HEK293 (cell line): ENCODE results near the gene ELAVL4.

Experiments used
- CTCF ChIA-PET: fragments of 350-600 bp; formaldehyde crosslinking; extraction: SDS; loops from one replicate; lab custom pipeline; 2021; ENCODE audit warnings: antibody characterized with exemption; lab: Yijun Ruan, JAX
- POLR2A ChIA-PET: fragments of 300-600 bp; formaldehyde crosslinking; extraction: SDS; loops from one replicate; lab custom pipeline; 2020; ENCODE audit warnings: antibody characterized with exemption, inconsistent platforms; lab: Yijun Ruan, JAX
- H3K27ac ChIP-seq: fragments of 200-500 bp; sonication (Bioruptor generic); 2 replicates; pipeline ENCODE4 v1.5.1; 2014; ENCODE audit warnings: low read depth, low read length, control low read depth, inconsistent platforms; ENCODE audit errors: extremely low read depth
- H3K36me3 ChIP-seq, 2 experiments: fragments of 200-500 bp in 1 of 2; sonication (Bioruptor generic) in 1 of 2; 1 replicate in 1 of 2; 2 replicates in 1 of 2; pipeline ENCODE4 v1.5.1; 2014 to 2017; ENCODE audit warnings: inconsistent platforms in 2 of 2, low read length in 2 of 2; ENCODE audit not compliant: control insufficient read depth in 2 of 2, insufficient read depth in 1 of 2
- H3K4me1 ChIP-seq: fragments of 200-500 bp; sonication (Bioruptor generic); 2 replicates; pipeline ENCODE4 v1.5.1; 2014; ENCODE audit warnings: mild to moderate bottlenecking, low read length, inconsistent platforms; ENCODE audit not compliant: control insufficient read depth, insufficient read depth
- H3K4me3 ChIP-seq: 2 replicates; pipeline ENCODE4 v1.5.1; 2011; ENCODE audit warnings: low read depth, mild to moderate bottlenecking, control low read depth, low read length, moderate library complexity
- H3K9me3 ChIP-seq: fragments of 200-500 bp; sonication (Bioruptor generic); 2 replicates; pipeline ENCODE4 v1.5.1; 2014; ENCODE audit warnings: low read depth, low read length, inconsistent platforms; ENCODE audit not compliant: control insufficient read depth, insufficient read depth
- BCL11A ChIP-seq: fragments of 450-650 bp; formaldehyde crosslinking; IDR thresholded peaks from 2 replicates; pipeline ENCODE4 v1.5.1; 2016; ENCODE audit warnings: low read depth, missing biosample characterization, missing genetic modification characterization
- GLIS2 ChIP-seq: fragments of 450-650 bp; formaldehyde crosslinking; IDR thresholded peaks from 2 replicates; pipeline ENCODE4 v1.5.1; 2016; ENCODE audit warnings: missing biosample characterization, missing genetic modification characterization
- SP3 ChIP-seq: fragments of 450-650 bp; formaldehyde crosslinking; IDR thresholded peaks from 2 replicates; pipeline ENCODE4 v1.5.1; 2016; ENCODE audit warnings: missing biosample characterization, missing genetic modification characterization
- ZIC2 ChIP-seq: fragments of 450-650 bp; formaldehyde crosslinking; IDR thresholded peaks from 2 replicates; pipeline ENCODE4 v1.5.1; 2016; ENCODE audit warnings: missing biosample characterization, missing genetic modification characterization
- ZNF132 ChIP-seq: fragments of 450-650 bp; formaldehyde crosslinking; IDR thresholded peaks from 2 replicates; pipeline ENCODE4 v1.5.1; 2017; ENCODE audit warnings: missing biosample characterization, missing genetic modification characterization, borderline replicate concordance
- ZNF157 ChIP-seq: fragments of 450-650 bp; formaldehyde crosslinking; IDR thresholded peaks from 2 replicates; pipeline ENCODE4 v1.5.1; 2016; ENCODE audit warnings: missing biosample characterization, missing genetic modification characterization
- ZNF184 ChIP-seq: fragments of 450-650 bp; IDR thresholded peaks from 2 replicates; pipeline ENCODE4 v1.5.1; 2018; ENCODE audit warnings: missing biosample characterization, mild to moderate bottlenecking, missing genetic modification characterization
- ZNF214 ChIP-seq: fragments of 450-650 bp; formaldehyde crosslinking; IDR thresholded peaks from 2 replicates; pipeline ENCODE4 v1.5.1; 2017; ENCODE audit warnings: missing biosample characterization, mild to moderate bottlenecking, missing genetic modification characterization, borderline replicate concordance
- ZNF23 ChIP-seq: fragments of 450-650 bp; formaldehyde crosslinking; IDR thresholded peaks from 2 replicates; pipeline ENCODE4 v1.5.1; 2016; ENCODE audit warnings: missing biosample characterization, missing genetic modification characterization, borderline replicate concordance
- ZNF48 ChIP-seq: fragments of 450-650 bp; formaldehyde crosslinking; IDR thresholded peaks from 2 replicates; pipeline ENCODE4 v1.5.1; 2016; ENCODE audit warnings: missing biosample characterization, missing genetic modification characterization
- ZNF544 ChIP-seq: fragments of 450-650 bp; formaldehyde crosslinking; IDR thresholded peaks from 2 replicates; pipeline ENCODE4 v1.5.0; 2017; ENCODE audit warnings: missing biosample characterization, missing genetic modification characterization
- ZNF548 ChIP-seq: fragments of 450-650 bp; formaldehyde crosslinking; IDR thresholded peaks from 2 replicates; pipeline ENCODE4 v1.5.1; 2016; ENCODE audit warnings: missing biosample characterization, missing genetic modification characterization
- ZNF555 ChIP-seq: fragments of 450-650 bp; formaldehyde crosslinking; conservative IDR thresholded peaks from 2 replicates; pipeline ENCODE4 v1.5.1; 2017; ENCODE audit warnings: missing biosample characterization, mild to moderate bottlenecking, missing genetic modification characterization, inconsistent platforms
- ZNF747 ChIP-seq: fragments of 450-650 bp; formaldehyde crosslinking; IDR thresholded peaks from 2 replicates; pipeline ENCODE4 v1.5.1; 2016; ENCODE audit warnings: missing biosample characterization, missing genetic modification characterization
- ZNF837 ChIP-seq: fragments of 450-650 bp; formaldehyde crosslinking; IDR thresholded peaks from 2 replicates; pipeline ENCODE4 v1.5.1; 2016; ENCODE audit warnings: missing biosample characterization, missing genetic modification characterization
- ZNF843 ChIP-seq: fragments of 450-650 bp; formaldehyde crosslinking; IDR thresholded peaks from 2 replicates; pipeline ENCODE4 v1.5.1; 2016; ENCODE audit warnings: missing biosample characterization, missing genetic modification characterization
- TF ChIP-seq, protein P1 (sequence below): fragments of 450-650 bp; IDR thresholded peaks from 2 replicates; pipeline ENCODE4 v1.5.1; 2018; ENCODE audit warnings: missing biosample characterization, missing genetic modification characterization
- TF ChIP-seq, protein P2 (sequence below): fragments of 450-650 bp; formaldehyde crosslinking; IDR thresholded peaks from 2 replicates; pipeline ENCODE4 v1.5.1; 2016; ENCODE audit warnings: missing biosample characterization, missing genetic modification characterization
- TF ChIP-seq, protein P3 (sequence below): fragments of 450-650 bp; formaldehyde crosslinking; IDR thresholded peaks from 2 replicates; pipeline ENCODE4 v1.5.1; 2016; ENCODE audit warnings: missing biosample characterization, missing genetic modification characterization

Gene ELAVL4

DNA sequence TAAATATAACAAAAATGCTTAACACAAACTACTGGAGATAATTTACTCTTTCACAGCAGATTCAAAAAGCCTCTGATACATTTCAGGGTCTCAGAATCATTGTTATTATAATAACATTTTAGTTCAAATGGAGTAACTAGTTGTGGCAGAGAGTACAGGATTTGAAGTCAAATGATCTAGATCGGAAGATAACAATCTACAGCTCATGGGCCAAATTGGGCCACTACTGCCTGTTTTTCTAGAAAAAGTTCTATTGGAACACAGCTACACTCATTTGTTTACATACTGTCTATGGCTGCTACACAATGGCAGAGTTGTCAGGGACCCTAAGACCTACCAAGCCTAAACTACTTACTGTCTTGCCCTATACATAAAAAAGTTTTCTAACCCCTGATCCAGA is 63.6 kb downstream of the ELAVL4 start:
- no peak overlapping the region for H3K4me3 ChIP-seq
- H3K27ac ChIP-seq, result no peak overlapping the region
- H3K36me3 ChIP-seq, result no peaks in the 10 kb centered on the region
- H3K9me3 ChIP-seq, result no peaks in the 10 kb centered on the region
- TF ChIP-seq ZNF843 (tag by site-specific recombination) (no peak), ZNF132 (tag by site-specific recombination) (no peak), ZNF214 (tag by site-specific recombination) (no peak), ZNF184 (no peak), GLIS2 (tag by site-specific recombination) (no peak), BCL11A (tag by site-specific recombination) (no peak), ZNF548 (no peak)
- TF ChIP-seq, protein P1, sequence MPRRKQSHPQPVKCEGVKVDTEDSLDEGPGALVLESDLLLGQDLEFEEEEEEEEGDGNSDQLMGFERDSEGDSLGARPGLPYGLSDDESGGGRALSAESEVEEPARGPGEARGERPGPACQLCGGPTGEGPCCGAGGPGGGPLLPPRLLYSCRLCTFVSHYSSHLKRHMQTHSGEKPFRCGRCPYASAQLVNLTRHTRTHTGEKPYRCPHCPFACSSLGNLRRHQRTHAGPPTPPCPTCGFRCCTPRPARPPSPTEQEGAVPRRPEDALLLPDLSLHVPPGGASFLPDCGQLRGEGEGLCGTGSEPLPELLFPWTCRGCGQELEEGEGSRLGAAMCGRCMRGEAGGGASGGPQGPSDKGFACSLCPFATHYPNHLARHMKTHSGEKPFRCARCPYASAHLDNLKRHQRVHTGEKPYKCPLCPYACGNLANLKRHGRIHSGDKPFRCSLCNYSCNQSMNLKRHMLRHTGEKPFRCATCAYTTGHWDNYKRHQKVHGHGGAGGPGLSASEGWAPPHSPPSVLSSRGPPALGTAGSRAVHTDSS (tag by site-specific recombination), result no peak
- 0 out of 2 replicates have a peak, but pooled peaks cover 2% of the 10 kb centered on the region for H3K4me1 ChIP-seq
- ChIA-PET POLR2A (no interaction called here), CTCF (no interaction called here)

DNA sequence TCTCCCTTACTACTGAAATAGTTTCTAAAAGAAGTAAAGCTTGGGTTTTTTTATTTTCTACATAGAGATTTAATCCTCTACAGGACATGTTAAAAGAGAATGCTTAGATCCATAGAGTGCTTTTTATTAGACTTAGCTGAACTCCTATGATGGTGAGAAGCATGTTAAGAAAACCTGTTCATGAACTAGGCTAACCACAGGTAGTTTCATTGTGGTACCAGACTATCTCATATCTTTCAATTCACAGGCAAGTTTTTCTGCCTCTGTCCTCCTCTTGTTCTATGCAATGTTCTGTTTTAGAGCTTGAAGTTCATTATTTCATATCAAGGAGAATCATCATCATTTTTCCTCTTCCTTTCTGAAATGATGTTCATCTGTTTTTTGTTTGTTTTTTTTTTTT is 65.4 kb downstream of the ELAVL4 start:
- no peaks in the 10 kb centered on the region for H3K36me3 ChIP-seq
- ChIA-PET CTCF (interaction anchor here (0.7 kb wide), 1 partner anchor 1052 kb away, joined by 4 read pairs; no protein-coding TSS in a partner anchor), POLR2A (no interaction called here)
- TF ChIP-seq ZNF747 (tag by site-specific recombination), result no peak
- no peak for TF ChIP-seq ZNF555
- no peak for TF ChIP-seq ZNF157 (tag by site-specific recombination)
- no peak for TF ChIP-seq SP3 (tag by site-specific recombination)
- no peak for TF ChIP-seq ZNF837
- TF ChIP-seq, protein P2, sequence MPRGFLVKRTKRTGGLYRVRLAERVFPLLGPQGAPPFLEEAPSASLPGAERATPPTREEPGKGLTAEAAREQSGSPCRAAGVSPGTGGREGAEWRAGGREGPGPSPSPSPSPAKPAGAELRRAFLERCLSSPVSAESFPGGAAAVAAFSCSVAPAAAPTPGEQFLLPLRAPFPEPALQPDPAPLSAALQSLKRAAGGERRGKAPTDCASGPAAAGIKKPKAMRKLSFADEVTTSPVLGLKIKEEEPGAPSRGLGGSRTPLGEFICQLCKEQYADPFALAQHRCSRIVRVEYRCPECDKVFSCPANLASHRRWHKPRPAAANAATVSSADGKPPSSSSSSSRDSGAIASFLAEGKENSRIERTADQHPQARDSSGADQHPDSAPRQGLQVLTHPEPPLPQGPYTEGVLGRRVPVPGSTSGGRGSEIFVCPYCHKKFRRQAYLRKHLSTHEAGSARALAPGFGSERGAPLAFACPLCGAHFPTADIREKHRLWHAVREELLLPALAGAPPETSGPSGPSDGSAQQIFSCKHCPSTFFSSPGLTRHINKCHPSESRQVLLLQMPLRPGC, result no peak
- TF ChIP-seq ZIC2 (tag by site-specific recombination), result no peak
- TF ChIP-seq ZNF544 (tag by site-specific recombination), result no peak
- no peak for TF ChIP-seq ZNF23 (tag by site-specific recombination)
- TF ChIP-seq ZNF48 (tag by site-specific recombination), result no peak
- TF ChIP-seq, protein P3, sequence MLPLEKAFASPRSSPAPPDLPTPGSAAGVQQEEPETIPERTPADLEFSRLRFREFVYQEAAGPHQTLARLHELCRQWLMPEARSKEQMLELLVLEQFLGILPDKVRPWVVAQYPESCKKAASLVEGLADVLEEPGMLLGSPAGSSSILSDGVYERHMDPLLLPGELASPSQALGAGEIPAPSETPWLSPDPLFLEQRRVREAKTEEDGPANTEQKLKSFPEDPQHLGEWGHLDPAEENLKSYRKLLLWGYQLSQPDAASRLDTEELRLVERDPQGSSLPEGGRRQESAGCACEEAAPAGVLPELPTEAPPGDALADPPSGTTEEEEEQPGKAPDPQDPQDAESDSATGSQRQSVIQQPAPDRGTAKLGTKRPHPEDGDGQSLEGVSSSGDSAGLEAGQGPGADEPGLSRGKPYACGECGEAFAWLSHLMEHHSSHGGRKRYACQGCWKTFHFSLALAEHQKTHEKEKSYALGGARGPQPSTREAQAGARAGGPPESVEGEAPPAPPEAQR (tag by site-specific recombination), result no peak
- no peak overlapping the region for H3K4me3 ChIP-seq
- H3K27ac ChIP-seq, result no peak overlapping the region
- no peaks in the 10 kb centered on the region for H3K9me3 ChIP-seq
- 0 out of 2 replicates have a peak, but pooled peaks cover 2% of the 10 kb centered on the region for H3K4me1 ChIP-seq
